Brain microvascular endothelial cell (primary cell): ENCODE measurements around the gene PRKCB.

ENCODE experiments used
- DNase-seq: peaks from one replicate; pipeline ENCODE4 v3.0.0-alpha.2; 2020
- H3K27ac ChIP-seq: fragments of 250-450 bp; sonication (Bioruptor Pico); 2 replicates; pipeline ENCODE4 v1.5.1; 2020; ENCODE audit warnings: mild to moderate bottlenecking, moderate library complexity
- H3K27me3 ChIP-seq: fragments of 250-450 bp; sonication (Bioruptor Pico); replicated peaks from 2 replicates; pipeline ENCODE4 v1.5.1; 2020; ENCODE audit warnings: mild to moderate bottlenecking
- H3K36me3 ChIP-seq: fragments of 250-450 bp; sonication (Bioruptor Pico); replicated peaks from 2 replicates; pipeline ENCODE4 v1.5.1; 2020; ENCODE audit warnings: mild to moderate bottlenecking
- H3K4me3 ChIP-seq: 2 replicates; pipeline ENCODE4 v1.5.1; 2011; ENCODE audit warnings: low read depth, mild to moderate bottlenecking, control low read depth, low read length, moderate library complexity
- CTCF ChIP-seq: IDR thresholded peaks from 2 replicates; pipeline ENCODE4 v1.5.1; 2011; ENCODE audit warnings: low read depth, mild to moderate bottlenecking, moderate library complexity, low read length, control low read depth, inconsistent platforms; ENCODE audit errors: missing control alignments
- in situ Hi-C: cut with HindIII; loops from 2 replicates; pipeline ENCODE4 v1.10.0; 2017; ENCODE audit warnings: low sequenced_read_pairs, low pct_ligation_motif_present

PRKCB gene

GRCh38 chr16:24165273-24165672, 329.5 kb downstream of the PRKCB start:
- no peaks in the 10 kb centered on the region for H3K36me3 ChIP-seq
- DNase-seq: no peak

GRCh38 chr16:24166661-24167528, 331.1 kb downstream of the PRKCB start:
- H3K36me3 ChIP-seq: no peaks in the 10 kb centered on the region
- in situ Hi-C loops: no loop called here

More at GRCh38 chr16:24165273-24165672, 329.5 kb downstream of the PRKCB start:
- no peak for TF ChIP-seq CTCF
- H3K27me3 ChIP-seq: no peaks in the 10 kb centered on the region
- H3K4me3 ChIP-seq: no peak overlapping the region
- H3K27ac ChIP-seq: no peak overlapping the region
- in situ Hi-C loops: no loop called here

GRCh38 chr16:24168856-24169255, 333.1 kb downstream of the PRKCB start:
- no peaks in the 10 kb centered on the region for H3K36me3 ChIP-seq
- DNase-seq: no peak
- TF ChIP-seq CTCF: no peak
- no peak overlapping the region for H3K27ac ChIP-seq
- no peak overlapping the region for H3K4me3 ChIP-seq
- in situ Hi-C loops: no loop called here
- no peaks in the 10 kb centered on the region for H3K27me3 ChIP-seq

More at GRCh38 chr16:24166661-24167528, 331.1 kb downstream of the PRKCB start:
- H3K27me3 ChIP-seq: no peaks in the 10 kb centered on the region
- no peak for TF ChIP-seq CTCF
- H3K4me3 ChIP-seq: no peak overlapping the region
- no peak overlapping the region for H3K27ac ChIP-seq
- no peak for DNase-seq

GRCh38 chr16:24170407-24170806, 334.6 kb downstream of the PRKCB start:
- no peak for DNase-seq
- H3K27me3 ChIP-seq: no peaks in the 10 kb centered on the region
- no peaks in the 10 kb centered on the region for H3K36me3 ChIP-seq
- no peak overlapping the region for H3K4me3 ChIP-seq
- in situ Hi-C loops: no loop called here
- H3K27ac ChIP-seq: no peak overlapping the region
- no peak for TF ChIP-seq CTCF

GRCh38 chr16:24174504-24174903, 338.7 kb downstream of the PRKCB start:
- TF ChIP-seq CTCF: no peak
- in situ Hi-C loops: no loop called here
- no peaks in the 10 kb centered on the region for H3K27me3 ChIP-seq
- H3K36me3 ChIP-seq: no peaks in the 10 kb centered on the region
- no peak overlapping the region for H3K27ac ChIP-seq
- no peak overlapping the region for H3K4me3 ChIP-seq
- DNase-seq: no peak
